IMR-90 (cell line): ENCODE measurements around the gene VASN. TPM values are rescaled to one million over a fixed set of nuclear protein-coding genes. Genes with fewer than 3 reads are reported as not detected.

ENCODE experiments used
- ATAC-seq: fragments of 200-7000 bp; cut with Tn5 transposase; 2 replicates; pipeline ENCODE4 v1.9.1; 2020; ENCODE audit warnings: low read depth, mild to moderate bottlenecking, moderate library complexity
- BruUV-seq: library from RNA; stranded (reverse); fragments of 400-500 nt; replicated peaks from 2 replicates; lab custom pipeline; 2021; lab: Mats Ljungman, UMichigan
- CTCF ChIA-PET: fragments of 300-600 bp; formaldehyde crosslinking; extraction: SDS; loops from one replicate; lab custom pipeline; 2021; ENCODE audit warnings: antibody characterized with exemption; lab: Yijun Ruan, JAX
- POLR2A ChIA-PET: fragments of 300-600 bp; sonication (Branson Sonifier 250); formaldehyde crosslinking; loops from one replicate; lab custom pipeline; 2022; ENCODE audit warnings: antibody characterized with exemption; ENCODE audit not compliant: unreplicated experiment; lab: Charles Lee
- DNase-seq: peaks from one replicate; pipeline ENCODE4 v3.0.0; 2013
- H2AFZ ChIP-seq: replicated peaks from 2 replicates; pipeline ENCODE3; 2013; ENCODE audit warnings: low read length, mild to moderate bottlenecking; ENCODE audit not compliant: poor library complexity
- H2AK5ac ChIP-seq: 2 replicates; pipeline ENCODE4 v1.6.1; 2013; ENCODE audit warnings: low read depth, low read length, inconsistent platforms
- H2AK9ac ChIP-seq: replicated peaks from 2 replicates; pipeline ENCODE3; 2013; ENCODE audit warnings: mild to moderate bottlenecking, low read depth, low read length, moderate library complexity; ENCODE audit not compliant: poor library complexity
- H2BK120ac ChIP-seq: 2 replicates; pipeline ENCODE4 v1.6.1; 2013; ENCODE audit warnings: low read depth, low read length, inconsistent platforms
- H2BK15ac ChIP-seq: 3 replicates; pipeline ENCODE4 v1.6.1; 2013; ENCODE audit warnings: low read depth, low read length, inconsistent platforms
- H2BK20ac ChIP-seq: 2 replicates; pipeline ENCODE4 v1.6.1; 2013; ENCODE audit warnings: low read depth, mild to moderate bottlenecking, inconsistent platforms, low read length, moderate library complexity
- H2BK5ac ChIP-seq: 2 replicates; pipeline ENCODE4 v1.6.1; 2013; ENCODE audit warnings: mild to moderate bottlenecking, low read depth, low read length, inconsistent platforms; ENCODE audit not compliant: poor library complexity, severe bottlenecking
- H3K14ac ChIP-seq: replicated peaks from 2 replicates; pipeline ENCODE4 v1.6.1; 2013; ENCODE audit warnings: low read depth, low read length, inconsistent platforms
- H3K18ac ChIP-seq: 2 replicates; pipeline ENCODE4 v1.6.1; 2013; ENCODE audit warnings: low read depth, low read length, control low read depth
- H3K23ac ChIP-seq: 2 replicates; pipeline ENCODE4 v1.6.1; 2013; ENCODE audit warnings: low read depth, low read length, inconsistent platforms
- H3K27ac ChIP-seq: 2 replicates; pipeline ENCODE4 v1.5.1; 2013; ENCODE audit warnings: mild to moderate bottlenecking, control low read depth, low read length; ENCODE audit not compliant: insufficient read depth
- H3K27me3 ChIP-seq: 2 replicates; pipeline ENCODE4 v1.6.1; 2013; ENCODE audit warnings: low read length; ENCODE audit not compliant: control insufficient read depth, insufficient read depth
- H3K36me3 ChIP-seq: 2 replicates; pipeline ENCODE4 v1.6.1; 2013; ENCODE audit warnings: low read length, mixed read lengths; ENCODE audit not compliant: control insufficient read depth, insufficient read depth
- H3K4ac ChIP-seq: 2 replicates; pipeline ENCODE4 v1.6.1; 2013; ENCODE audit warnings: low read depth, low read length, inconsistent platforms
- H3K4me1 ChIP-seq: 2 replicates; pipeline ENCODE4 v1.6.1; 2013; ENCODE audit warnings: low read length, mixed read lengths; ENCODE audit not compliant: control insufficient read depth, insufficient read depth
- H3K4me2 ChIP-seq: 2 replicates; pipeline ENCODE4 v1.6.1; 2013; ENCODE audit warnings: low read depth, mild to moderate bottlenecking, control low read depth, low read length, moderate library complexity
- H3K4me3 ChIP-seq: 2 replicates; pipeline ENCODE4 v1.5.1; 2013; ENCODE audit warnings: low read depth, mild to moderate bottlenecking, control low read depth, low read length, moderate library complexity; ENCODE audit not compliant: insufficient read depth
- H3K56ac ChIP-seq: 2 replicates; pipeline ENCODE4 v1.6.1; 2013; ENCODE audit warnings: low read length, inconsistent platforms; ENCODE audit not compliant: insufficient read depth; ENCODE audit errors: extremely low read depth
- H3K79me1 ChIP-seq, 2 experiments: 2 replicates each; pipeline ENCODE4 v1.6.1; 2013; ENCODE audit warnings: low read length in 2 of 2, inconsistent platforms in 1 of 2, low read depth in 1 of 2
- H3K9ac ChIP-seq: 2 replicates; pipeline ENCODE4 v1.6.1; 2013; ENCODE audit warnings: low read depth, low read length, control low read depth
- H3K9me1 ChIP-seq: 2 replicates; pipeline ENCODE4 v1.6.1; 2013; ENCODE audit warnings: low read length, inconsistent platforms; ENCODE audit not compliant: insufficient read depth
- H3K9me3 ChIP-seq: 2 replicates; pipeline ENCODE4 v1.6.1; 2013; ENCODE audit warnings: low read length; ENCODE audit not compliant: control insufficient read depth, insufficient read depth
- H4K20me1 ChIP-seq: 2 replicates; pipeline ENCODE4 v1.6.1; 2013; ENCODE audit warnings: low read length, inconsistent platforms; ENCODE audit not compliant: insufficient read depth
- H4K5ac ChIP-seq: 2 replicates; pipeline ENCODE4 v1.6.1; 2013; ENCODE audit warnings: mild to moderate bottlenecking, low read depth, low read length, control low read depth
- H4K8ac ChIP-seq, 2 experiments: 2 replicates each; pipeline ENCODE4 v1.6.1; 2013; ENCODE audit warnings: low read depth in 2 of 2, low read length in 2 of 2, control low read depth in 1 of 2, inconsistent platforms in 1 of 2
- H4K91ac ChIP-seq: 2 replicates; pipeline ENCODE4 v1.6.1; 2013; ENCODE audit warnings: low read depth, low read length, inconsistent platforms; ENCODE audit not compliant: insufficient read depth
- BHLHE40 ChIP-seq: fragments of 150-350 bp; IDR thresholded peaks from 2 replicates; pipeline ENCODE4 v1.6.1; 2016; ENCODE audit warnings: mild to moderate bottlenecking, low read depth, low read length
- CEBPB ChIP-seq: IDR thresholded peaks from 2 replicates; pipeline ENCODE4 v1.6.1; 2012; ENCODE audit warnings: low read depth, low read length, improper control_type of control experiment
- CHD1 ChIP-seq: IDR thresholded peaks from 2 replicates; pipeline ENCODE4 v1.6.1; 2012; ENCODE audit warnings: low read depth, low read length, improper control_type of control experiment
- CTCF ChIP-seq: conservative IDR thresholded peaks from 2 replicates; pipeline ENCODE4 v1.5.1; 2012; ENCODE audit warnings: mild to moderate bottlenecking, low read depth, low read length, improper control_type of control experiment
- FOS ChIP-seq: fragments of 150-350 bp; IDR thresholded peaks from 2 replicates; pipeline ENCODE4 v1.6.1; 2016; ENCODE audit warnings: low read depth, low read length
- MAFK ChIP-seq: IDR thresholded peaks from 2 replicates; pipeline ENCODE4 v1.6.1; 2012; ENCODE audit warnings: low read depth, low read length, improper control_type of control experiment
- MAZ ChIP-seq: IDR thresholded peaks from 2 replicates; pipeline ENCODE4 v1.6.1; 2012; ENCODE audit warnings: low read depth, mild to moderate bottlenecking, low read length, improper control_type of control experiment, moderate library complexity, borderline replicate concordance
- MXI1 ChIP-seq: IDR thresholded peaks from 2 replicates; pipeline ENCODE4 v1.6.1; 2012; ENCODE audit warnings: low read depth, mild to moderate bottlenecking, low read length, moderate library complexity, borderline replicate concordance
- NFE2L2 ChIP-seq: fragments of 150-350 bp; IDR thresholded peaks from 2 replicates; pipeline ENCODE4 v1.6.1; 2016; ENCODE audit warnings: low read depth, mild to moderate bottlenecking, low read length
- RCOR1 ChIP-seq: IDR thresholded peaks from 2 replicates; pipeline ENCODE4 v1.6.1; 2012; ENCODE audit warnings: mild to moderate bottlenecking, low read length, improper control_type of control experiment; ENCODE audit not compliant: insufficient replicate concordance
- WGBS, 2 experiments: methylation state at CpG; one replicate each; pipeline versions ENCODE4 v1.1.5 to v1.1.7; 2013; ENCODE audit warnings: missing lambda C conversion rate in 2 of 2; ENCODE audit not compliant: insufficient read length in 1 of 2; ENCODE audit errors: extremely low coverage in 2 of 2; 5-methylcytosine and 5-hydroxymethylcytosine counted together
- dilution Hi-C: fragments of 300-500 bp; cut with HindIII; formaldehyde crosslinking; loops from one replicate; pipeline ENCODE4 v1.14.3; 2018; ENCODE audit warnings: low sequenced_read_pairs; ENCODE audit not compliant: unreplicated experiment
- in situ Hi-C: fragments of 300-500 bp; cut with MboI; formaldehyde crosslinking; loops from 3 replicates; pipeline ENCODE4 v1.14.3; 2019; ENCODE audit warnings: low sequenced_read_pairs, inconsistent platforms, mixed read lengths
- intact Hi-C: fragments of 100-400 bp; cut with micrococcal nuclease; formaldehyde crosslinking; loops from 2 replicates; pipeline ENCODE4 v1.10.0; 2022
- polyA plus RNA-seq, 3 experiments: library from polyadenylated mRNA; depleted of rRNA; stranded (reverse); fragments of >200 nt; gene quantifications; 2 replicates each; pipeline ENCODE4 v1.2.3, GENCODE V29; 2012; ENCODE audit warnings: low replicate concordance in 1 of 3
- total RNA-seq: library from RNA; depleted of rRNA; stranded (reverse); fragments of >200 nt; gene quantifications from 2 replicates; pipeline ENCODE4 v1.2.3, GENCODE V29; 2012
- TF ChIP-seq, protein P1 (sequence below): fragments of 150-350 bp; IDR thresholded peaks from 2 replicates; pipeline ENCODE4 v1.6.1; 2016; ENCODE audit warnings: low read depth, mild to moderate bottlenecking, low read length, moderate library complexity, borderline replicate concordance
- TF ChIP-seq, protein P2 (sequence below): fragments of 150-350 bp; IDR thresholded peaks from 2 replicates; pipeline ENCODE4 v1.6.1; 2017; ENCODE audit warnings: mild to moderate bottlenecking, antibody characterized with exemption, low read length, low read depth

VASN gene
- total and polyA plus RNA-seq, 2 of the 4 experiments (the other 2 are of a cell fraction), result 9.3 to 87.2 TPM

DNA sequence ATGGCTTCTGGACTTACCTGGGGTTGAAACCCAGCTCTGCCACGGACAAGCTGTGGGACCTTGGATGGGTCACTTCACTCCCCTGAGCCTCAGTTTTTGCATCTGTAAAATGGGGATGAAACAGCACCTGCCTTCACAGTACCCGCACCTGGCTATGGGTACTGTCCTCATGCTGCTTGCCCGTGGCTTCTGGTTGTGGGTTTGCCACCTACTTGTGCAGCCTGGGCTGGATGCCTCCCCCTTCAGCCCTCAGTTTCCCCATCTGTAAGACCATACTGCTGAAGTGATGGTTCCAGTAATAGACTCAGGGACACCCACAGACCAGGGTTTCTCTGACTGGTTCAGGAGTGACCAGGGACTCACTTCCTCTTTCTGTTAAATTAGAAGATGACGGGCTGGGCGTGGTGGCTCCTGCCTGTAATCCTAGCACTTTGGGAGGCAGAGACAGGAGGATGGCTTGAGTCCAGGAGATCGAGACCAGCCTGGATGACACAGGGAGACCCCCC lies 46.3 kb upstream of the VASN start:
- no peak overlapping the region for H2BK5ac ChIP-seq
- no peak for TF ChIP-seq FOS
- TF ChIP-seq RCOR1, result no peak
- TF ChIP-seq CHD1, result no peak
- TF ChIP-seq, protein P1, sequence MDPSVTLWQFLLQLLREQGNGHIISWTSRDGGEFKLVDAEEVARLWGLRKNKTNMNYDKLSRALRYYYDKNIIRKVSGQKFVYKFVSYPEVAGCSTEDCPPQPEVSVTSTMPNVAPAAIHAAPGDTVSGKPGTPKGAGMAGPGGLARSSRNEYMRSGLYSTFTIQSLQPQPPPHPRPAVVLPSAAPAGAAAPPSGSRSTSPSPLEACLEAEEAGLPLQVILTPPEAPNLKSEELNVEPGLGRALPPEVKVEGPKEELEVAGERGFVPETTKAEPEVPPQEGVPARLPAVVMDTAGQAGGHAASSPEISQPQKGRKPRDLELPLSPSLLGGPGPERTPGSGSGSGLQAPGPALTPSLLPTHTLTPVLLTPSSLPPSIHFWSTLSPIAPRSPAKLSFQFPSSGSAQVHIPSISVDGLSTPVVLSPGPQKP, result no peak
- no peak for TF ChIP-seq MXI1
- TF ChIP-seq MAZ, result no peak
- TF ChIP-seq CTCF, result no peak
- TF ChIP-seq, protein P2, sequence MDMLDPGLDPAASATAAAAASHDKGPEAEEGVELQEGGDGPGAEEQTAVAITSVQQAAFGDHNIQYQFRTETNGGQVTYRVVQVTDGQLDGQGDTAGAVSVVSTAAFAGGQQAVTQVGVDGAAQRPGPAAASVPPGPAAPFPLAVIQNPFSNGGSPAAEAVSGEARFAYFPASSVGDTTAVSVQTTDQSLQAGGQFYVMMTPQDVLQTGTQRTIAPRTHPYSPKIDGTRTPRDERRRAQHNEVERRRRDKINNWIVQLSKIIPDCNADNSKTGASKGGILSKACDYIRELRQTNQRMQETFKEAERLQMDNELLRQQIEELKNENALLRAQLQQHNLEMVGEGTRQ, result no peak
- TF ChIP-seq MAFK, result no peak
- TF ChIP-seq CEBPB, result no peak
- no peak for TF ChIP-seq BHLHE40
- no peak for TF ChIP-seq NFE2L2
- POLR2A ChIA-PET, result no interaction called here
- H4K20me1 ChIP-seq, result peaks cover 81% of the 10 kb centered on the region
- in situ Hi-C loops (no loop called here), intact Hi-C loops (no loop called here), dilution Hi-C loops (no loop called here)
- CTCF ChIA-PET, result no interaction called here
- peak overlapping the region; percentile 66 for H3K23ac ChIP-seq
- H2AK5ac ChIP-seq, result peak overlapping the region; percentile 60
- no peak overlapping the region for H3K4ac ChIP-seq
- H2AFZ ChIP-seq, result no peak overlapping the region
- H3K79me1 ChIP-seq, result peaks cover 25 to 89% of the 10 kb centered on the region in 2 experiments
- no peak overlapping the region for H2BK120ac ChIP-seq
- no peak overlapping the region for H4K8ac ChIP-seq
- H3K9ac ChIP-seq, result no peak overlapping the region
- H3K27ac ChIP-seq, result no peak overlapping the region
- no peak overlapping the region for H4K91ac ChIP-seq
- no peak overlapping the region for H3K56ac ChIP-seq
- DNase-seq (no peak), ATAC-seq (no peak)
- peaks cover 32% of the 10 kb centered on the region for H3K4me1 ChIP-seq
- no peak overlapping the region for H4K5ac ChIP-seq
- peak overlapping the region; percentile 16 for H2AK9ac ChIP-seq
- no peaks in the 10 kb centered on the region for H3K27me3 ChIP-seq
- H3K14ac ChIP-seq, result no peak overlapping the region
- no peaks in the 10 kb centered on the region for H3K9me3 ChIP-seq
- no TSS peak for BruUV-seq
- peaks cover 19% of the 10 kb centered on the region for H3K9me1 ChIP-seq
- no peaks in the 10 kb centered on the region; the same call in 1 of the 2 replicates for H3K36me3 ChIP-seq
- no peak overlapping the region for H3K4me3 ChIP-seq
- no peak overlapping the region for H3K18ac ChIP-seq
- H2BK20ac ChIP-seq, result no peak overlapping the region
- WGBS, 2 experiments, result 80% methylated on average over 1 of the region's 6 CpGs; no CpG with 5 or more reads in 1 of the 2 experiments
- H3K4me2 ChIP-seq, result no peak overlapping the region
- no peak overlapping the region for H2BK15ac ChIP-seq
